Sigmoid colon (tissue), 4 donors: ENCODE data around the gene ABI3BP.

Experiments
- CTCF ChIP-seq, 4 experiments: fragments of 450-650 bp in 3 of 4; fragments of 200-600 bp in 1 of 4; IDR thresholded peaks; one replicate each; pipeline ENCODE4 v1.5.1; 2016 to 2019; ENCODE audit warnings: antibody characterized with exemption in 4 of 4, mild to moderate bottlenecking in 3 of 4, moderate library complexity in 2 of 4
- EP300 ChIP-seq, 4 donors: sonication (generic); formaldehyde crosslinking; IDR thresholded peaks; one replicate each; pipeline ENCODE4 v1.6.1; 2017; ENCODE audit warnings: antibody characterized with exemption in 4 of 4
- POLR2A ChIP-seq, 2 donors: fragments of 450-650 bp; IDR thresholded peaks; one replicate each; pipeline ENCODE4 v1.6.1; 2016; ENCODE audit warnings: antibody characterized with exemption in 2 of 2, mild to moderate bottlenecking in 2 of 2, moderate library complexity in 2 of 2
- POLR2AphosphoS5 ChIP-seq, 4 donors: sonication (generic); formaldehyde crosslinking; IDR thresholded peaks; one replicate each; pipeline ENCODE4 v1.6.1; 2017; ENCODE audit warnings: antibody characterized with exemption in 4 of 4

GRCh38 chr3:100766069-100766468 is 227.2 kb downstream of the ABI3BP start:
- TF ChIP-seq CTCF (IDR thresholded peaks at IDR 0.05) (no peak), POLR2A (IDR thresholded peaks at IDR 0.05) (no peak), POLR2AphosphoS5 (IDR thresholded peaks at IDR 0.05) (no peak), EP300 (IDR thresholded peaks at IDR 0.05) (no peak)
